GM18502 (cell line): ENCODE results near the gene NFIX.

ENCODE experiments used
- ATAC-seq: cut with Tn5 transposase; IDR thresholded peaks from one replicate; pipeline ENCODE4 v1.9.1; 2021; ENCODE audit warnings: mild to moderate bottlenecking; ENCODE audit not compliant: unreplicated experiment, poor library complexity

NFIX gene

DNA sequence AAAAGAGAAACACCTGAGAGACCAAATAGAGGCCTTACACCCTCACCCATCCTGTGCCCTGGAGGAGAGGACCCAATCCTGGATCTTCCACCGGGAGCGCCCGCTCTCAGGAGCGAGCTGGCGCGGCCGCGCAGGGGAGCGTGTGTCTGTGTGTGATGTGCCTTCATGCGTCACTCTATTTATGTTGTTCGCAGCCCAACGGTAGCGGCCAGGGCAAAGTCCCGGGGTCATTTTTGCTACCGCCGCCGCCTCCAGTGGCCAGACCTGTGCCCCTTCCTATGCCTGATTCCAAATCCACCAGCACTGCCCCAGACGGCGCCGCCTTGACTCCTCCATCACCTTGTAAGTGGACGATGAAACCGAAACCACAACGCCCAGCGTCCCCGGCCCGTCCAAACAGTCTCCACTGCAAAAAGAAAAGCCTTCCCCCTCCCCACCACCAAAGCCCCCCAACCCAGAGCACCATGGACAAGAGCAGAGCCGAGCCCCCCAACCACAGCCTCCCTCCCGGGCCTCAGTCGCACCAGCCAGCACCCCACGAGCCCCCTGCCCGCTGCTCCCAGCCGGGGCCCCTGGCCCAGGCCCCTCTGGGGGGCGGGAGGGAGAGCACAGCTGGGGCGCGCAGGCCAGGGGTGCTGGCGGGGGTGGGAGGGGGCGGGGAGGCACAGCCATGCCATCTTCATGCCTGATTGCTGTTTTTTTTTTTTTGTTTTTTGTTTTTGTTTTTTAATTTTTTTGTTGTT, 92.7 kb downstream of the NFIX start:
- ATAC-seq, result no peak

DNA sequence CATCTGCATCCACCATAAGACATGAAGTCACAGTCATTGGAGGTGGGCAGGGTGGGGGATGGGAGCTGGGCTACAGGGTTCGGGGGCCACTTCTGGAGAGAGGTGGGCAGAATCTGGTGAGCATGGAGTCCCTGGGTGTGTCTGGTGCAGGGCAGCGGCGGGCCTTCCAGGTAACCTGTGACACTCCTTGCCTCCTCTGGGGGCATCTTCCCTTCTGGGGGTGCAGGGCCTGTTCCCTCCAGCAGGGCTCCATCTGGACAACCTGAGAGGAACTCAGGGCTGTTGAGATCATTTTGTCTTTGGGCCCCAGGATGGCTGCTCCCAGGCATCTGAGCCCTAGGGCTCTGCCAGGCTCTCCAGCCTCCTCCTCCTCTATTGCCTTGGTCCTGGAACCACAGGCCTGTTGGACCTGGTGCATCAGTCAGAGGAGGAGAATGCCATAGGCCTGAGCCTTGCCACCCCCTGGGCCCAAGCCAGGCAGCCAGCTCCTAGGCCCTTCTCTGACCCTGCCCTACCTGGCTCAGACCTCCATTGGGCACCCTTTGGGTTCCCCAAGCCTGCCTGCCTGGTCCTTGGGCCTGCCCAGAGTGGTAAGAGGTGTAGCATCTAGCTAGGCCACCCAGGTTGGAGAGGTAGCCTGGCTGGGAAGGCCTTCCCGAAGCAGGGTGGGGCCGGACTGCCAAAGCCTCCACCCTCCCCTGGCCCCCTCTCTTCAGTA, 94.0 kb downstream of the NFIX start:
- no peak for ATAC-seq

DNA sequence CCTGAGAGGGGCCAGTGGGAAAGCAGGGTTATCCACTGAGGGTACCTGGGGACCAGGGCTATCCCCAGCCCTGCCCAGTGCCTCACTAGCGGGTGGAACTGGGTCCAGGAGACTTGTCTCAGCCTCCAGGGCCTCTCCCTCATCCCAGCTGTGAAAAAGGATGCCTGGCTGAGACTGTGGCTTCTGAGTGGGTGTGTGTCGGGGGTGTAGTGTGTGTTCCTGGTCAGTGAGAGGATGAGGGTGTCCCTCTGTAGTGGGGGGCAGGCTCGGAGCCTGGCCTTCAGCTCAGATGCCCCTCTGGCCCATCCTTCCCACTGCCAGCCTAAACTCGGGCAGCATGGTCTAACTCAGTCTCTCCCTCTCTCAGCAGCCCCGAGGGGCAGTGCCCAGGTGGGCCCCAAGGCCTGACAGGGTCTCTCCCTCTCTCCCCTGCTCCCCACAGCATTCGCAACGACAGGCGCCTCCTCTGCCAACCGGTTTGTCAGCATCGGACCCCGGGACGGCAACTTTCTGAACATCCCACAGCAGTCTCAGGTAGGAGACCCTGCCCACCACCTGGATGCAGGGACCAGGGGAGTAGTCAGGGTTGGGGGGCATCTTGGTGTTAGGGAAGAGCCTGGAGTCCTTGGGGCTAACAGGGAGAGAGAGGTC, 94.7 kb downstream of the NFIX start:
- ATAC-seq, result no peak

DNA sequence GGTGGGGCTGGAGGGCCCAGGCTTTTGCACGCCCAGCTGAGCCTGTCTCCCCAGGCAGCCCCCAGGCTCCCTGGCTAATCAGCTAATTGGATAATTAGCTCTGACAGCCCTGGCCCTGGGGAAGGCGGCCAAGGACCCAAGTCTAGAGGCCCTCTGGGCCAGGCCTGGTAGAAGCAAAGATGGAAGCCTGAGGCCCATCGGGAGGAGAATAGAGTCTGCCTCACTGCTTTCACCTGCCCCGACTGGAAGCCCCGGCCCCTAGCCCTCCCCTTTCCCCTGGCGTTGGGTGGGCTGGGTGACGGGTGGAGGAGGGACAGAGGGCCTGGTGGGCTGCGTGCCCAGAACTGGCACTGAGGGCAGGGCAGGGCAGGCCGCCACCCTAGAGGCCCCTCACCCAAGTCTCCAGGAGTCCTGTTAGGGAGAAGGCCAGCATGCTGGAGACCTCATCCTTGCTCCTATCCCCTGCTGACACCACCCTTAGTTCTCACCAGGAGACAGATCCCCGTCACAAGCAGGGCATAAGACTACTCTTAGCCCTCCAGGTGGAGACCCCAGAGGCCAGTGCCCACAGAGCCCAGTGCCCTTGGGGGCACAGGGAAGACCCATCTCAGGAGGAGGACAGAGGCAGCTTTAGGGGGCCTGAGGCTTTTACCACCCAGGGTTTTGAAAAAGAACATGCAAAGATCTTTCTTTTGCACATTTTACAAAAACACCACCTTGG, 95.4 kb downstream of the NFIX start:
- no peak for ATAC-seq

DNA sequence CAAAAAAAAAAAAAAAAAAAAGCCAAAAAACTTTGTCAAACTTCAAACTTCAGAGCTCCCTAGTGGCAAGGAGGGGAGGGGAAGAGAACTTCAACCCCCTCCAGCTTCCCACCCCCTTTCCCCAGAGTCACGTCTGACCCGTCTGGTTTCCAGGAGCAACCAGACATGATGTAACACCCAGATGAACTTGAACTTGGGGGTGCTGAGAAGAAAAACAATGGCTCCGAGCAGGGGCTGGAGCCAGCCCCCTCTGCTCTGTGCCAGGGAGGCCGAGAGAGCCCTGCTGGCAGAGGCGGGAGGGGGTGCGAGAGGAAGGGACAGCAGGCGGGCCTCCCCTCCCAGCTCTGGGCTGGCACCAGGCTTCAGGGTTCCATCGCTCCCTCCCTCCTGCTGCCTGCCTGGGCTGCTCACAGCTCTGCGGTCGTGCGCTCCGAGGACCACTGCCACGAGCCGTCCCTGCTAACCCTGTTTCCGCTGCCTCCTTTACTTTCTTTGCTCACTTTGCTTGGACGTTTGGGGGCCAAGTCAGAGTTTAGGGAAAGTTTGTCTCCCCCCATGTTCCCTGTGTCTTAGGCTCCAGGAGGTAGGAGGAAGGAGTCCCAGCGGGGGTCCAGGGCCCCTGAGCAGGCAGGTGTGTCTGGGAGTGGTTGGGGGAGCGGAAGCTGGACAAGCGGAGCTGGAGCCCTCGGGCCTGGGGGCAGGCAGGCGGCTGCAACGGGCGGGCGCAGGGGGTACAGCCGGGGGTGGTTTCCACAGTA, 96.3 kb downstream of the NFIX start:
- no peak for ATAC-seq

DNA sequence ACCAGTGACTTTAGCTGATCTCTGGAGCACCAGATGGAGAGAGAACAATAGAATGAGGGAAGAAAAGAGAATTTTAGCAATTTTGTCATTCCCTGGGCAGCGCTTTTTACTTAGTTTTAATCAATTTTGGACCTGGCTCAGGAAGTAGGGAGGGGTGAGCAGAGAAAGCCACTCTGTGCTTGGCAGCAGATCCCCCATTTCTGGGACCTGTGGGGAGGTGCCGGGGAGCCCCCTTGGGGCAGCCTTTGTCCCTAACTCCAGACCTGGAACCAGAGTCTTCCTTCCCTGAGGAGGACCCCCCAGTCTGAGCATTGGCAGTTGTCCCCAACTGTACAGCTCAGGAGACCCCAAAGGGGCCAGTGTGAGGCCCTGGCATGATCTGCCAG, 96.9 kb downstream of the NFIX start:
- no peak for ATAC-seq

DNA sequence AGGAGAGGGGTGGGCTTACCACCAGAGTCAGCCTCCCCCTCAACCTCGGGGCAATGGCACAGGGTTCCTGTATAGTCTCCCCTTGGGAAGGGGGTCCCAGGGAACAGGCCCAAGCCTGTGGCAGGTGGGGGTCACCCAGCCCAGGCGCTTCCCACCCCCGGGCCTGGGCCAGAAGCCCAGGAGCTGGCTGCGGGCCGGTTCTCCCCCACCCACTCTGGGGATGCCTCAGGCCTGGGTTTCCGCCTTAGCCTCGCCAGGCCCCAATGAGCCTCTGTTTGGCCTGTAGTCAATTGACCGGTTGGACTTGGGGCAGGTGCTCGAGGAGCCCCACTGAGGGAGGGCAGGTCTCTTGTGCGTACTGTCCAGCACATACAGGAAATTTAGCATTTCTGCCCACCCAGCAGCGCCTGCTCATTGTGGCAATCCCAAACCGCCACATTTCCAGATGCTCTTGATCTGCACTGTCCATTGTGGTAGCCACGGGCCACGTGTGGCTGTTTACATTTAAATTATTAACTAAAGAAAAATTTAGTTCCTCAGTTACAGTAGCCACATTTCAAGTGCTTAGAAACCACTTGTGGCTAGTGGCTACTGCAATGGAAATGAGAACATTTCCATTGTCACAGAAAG, 97.4 kb downstream of the NFIX start:
- no peak for ATAC-seq

DNA sequence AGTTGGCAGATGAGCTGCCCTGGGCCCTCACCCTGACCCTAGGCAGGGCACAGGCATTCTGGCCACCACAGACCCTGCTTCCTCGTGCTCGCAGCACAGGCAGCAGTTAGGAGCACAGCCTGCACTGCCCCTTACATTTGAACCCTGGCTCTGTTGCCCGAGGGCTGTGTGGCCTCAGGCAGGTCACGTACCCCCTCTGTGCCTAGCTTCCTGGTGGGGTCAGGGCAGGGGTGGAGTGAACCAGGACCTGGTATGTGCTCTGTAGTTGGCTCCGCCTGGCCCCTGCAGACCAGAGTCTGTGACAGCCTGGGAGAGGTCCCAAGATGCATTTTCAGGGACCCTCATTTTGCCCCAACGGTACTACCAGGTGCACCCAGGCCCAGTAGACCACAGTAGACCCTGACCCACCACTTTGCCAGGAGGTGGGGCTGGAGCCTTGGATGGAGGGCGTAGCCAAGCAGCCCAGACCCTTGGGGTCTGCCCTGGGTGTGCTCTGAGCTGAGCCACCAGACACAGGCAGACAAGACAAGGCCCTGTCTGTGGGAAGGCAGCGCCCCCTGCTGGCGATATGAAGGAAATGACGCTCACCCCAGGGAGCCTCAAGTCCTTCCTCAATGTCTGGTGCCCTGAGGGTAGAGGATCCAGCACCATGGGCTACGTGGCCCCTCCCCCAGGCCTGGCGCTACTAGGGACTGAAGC, 98.3 kb downstream of the NFIX start:
- no peak for ATAC-seq

DNA sequence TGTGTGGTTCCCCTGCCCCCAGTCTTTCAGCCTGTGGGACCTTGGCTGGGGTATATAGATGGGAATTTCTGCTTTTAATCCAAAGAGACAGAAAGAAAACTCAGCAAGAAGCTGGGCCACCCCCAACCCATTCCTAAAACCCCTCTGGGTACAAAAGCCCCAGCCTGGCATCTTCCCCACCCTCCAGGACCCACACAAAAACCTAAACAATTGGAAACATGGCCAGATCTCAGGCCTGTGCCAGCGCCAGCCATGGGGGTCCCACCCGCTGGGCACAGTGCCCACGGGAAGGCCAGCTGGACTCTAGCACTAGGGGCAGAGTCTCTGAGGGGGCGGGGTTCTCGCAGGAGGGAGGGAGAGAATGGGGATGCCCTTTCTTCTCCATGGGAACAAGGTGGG, 98.8 kb downstream of the NFIX start:
- ATAC-seq, result no peak

DNA sequence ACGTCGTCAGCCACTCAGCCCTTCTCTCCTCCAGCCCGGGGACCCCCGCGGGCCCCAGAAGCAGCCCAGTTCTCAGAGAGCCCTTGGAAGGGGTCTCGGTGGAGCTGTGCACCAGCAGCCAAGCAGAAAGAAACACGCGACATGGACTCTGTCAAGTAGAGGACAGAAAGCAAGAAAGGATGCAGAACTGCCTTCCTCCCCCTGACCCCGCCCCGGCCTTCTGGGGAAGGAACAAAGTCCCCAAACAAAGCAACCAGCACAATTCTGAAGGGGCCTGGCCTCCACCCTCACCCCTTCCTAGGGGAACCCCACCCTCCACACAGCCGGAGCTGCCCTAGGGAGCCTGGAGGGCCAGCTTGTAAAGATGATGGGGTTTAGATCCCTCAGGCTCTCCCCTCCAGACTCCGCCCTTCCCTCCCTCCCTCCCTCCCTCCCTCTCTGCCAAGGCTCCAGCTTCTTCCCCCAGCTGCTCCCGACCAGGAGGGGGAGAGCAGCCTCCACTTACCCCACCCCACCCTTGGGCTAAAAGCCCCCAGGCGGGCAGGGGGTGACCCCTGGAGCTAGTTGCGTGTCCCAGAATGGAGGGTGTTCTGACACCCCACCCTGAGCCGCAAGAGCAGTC, 99.6 kb downstream of the NFIX start:
- no peak for ATAC-seq

DNA sequence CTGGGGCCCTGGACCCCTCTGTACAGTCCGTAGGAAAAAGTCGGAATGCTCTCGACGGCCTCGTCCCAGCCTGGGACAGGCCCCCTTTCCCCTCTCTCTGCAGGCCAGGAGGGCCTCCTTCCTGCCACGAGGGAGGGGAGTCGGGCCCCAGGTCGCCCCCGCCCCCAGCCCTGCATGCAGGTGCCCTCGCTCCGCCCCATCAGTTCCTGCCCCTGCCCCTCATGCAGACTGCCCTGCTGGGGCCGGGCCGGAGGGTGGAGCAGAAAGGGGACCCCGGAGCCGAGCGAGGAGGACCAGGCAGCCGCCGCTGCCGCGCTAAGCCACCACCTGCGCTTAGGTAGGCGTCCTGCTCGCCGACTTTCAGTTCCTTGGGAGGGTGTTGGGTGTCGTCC, 100.1 kb downstream of the NFIX start:
- no peak for ATAC-seq

DNA sequence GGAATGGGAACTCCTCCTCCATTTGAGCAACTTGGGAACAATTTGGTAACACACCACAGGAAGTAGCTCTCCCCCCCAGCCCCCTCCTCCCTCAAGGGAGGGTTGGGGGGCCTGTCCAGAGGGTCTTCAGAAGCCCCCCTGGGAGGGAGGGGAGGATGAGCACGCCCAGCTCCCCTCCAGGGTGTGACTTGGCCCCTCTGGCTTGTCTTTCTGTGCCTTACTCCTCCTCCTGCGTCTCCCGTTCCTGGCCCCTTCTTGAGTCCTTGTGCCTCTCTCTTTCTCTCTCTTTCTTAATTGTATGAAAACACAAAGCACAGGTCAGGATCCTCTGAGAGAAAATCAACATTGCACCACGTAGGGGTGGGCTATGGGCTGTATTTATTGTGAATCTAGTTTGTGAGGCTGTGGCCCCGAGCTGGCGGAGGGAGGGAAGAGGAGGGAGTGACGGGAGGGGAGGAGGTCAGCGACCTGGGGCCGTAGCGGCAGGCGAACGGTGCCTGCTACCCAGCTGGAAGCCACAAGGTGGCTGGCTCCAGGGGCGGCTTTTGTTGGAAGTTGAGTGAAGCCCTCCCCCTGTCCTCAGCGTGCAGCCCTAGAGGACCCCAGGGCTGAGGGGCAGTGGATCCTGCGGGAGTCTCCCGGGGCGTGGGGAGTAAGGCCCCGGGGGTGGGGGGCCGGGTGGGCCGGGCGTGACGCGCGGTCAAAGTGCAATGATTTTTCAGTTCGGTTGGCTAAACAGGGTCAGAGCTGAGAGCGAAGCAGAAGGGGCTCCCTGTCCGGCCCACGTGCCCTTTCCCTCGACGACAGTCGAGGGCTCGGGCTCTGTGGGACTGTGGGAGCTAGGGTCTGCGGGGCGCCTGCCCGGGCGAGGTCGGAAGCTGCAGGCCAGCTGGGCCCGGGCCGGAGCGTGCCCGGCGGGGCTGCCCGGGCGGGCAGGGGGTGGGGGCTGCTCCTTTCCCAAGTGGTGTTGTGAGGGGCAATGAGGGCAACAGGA, 101.0 kb downstream of the NFIX start:
- ATAC-seq, result no peak

DNA sequence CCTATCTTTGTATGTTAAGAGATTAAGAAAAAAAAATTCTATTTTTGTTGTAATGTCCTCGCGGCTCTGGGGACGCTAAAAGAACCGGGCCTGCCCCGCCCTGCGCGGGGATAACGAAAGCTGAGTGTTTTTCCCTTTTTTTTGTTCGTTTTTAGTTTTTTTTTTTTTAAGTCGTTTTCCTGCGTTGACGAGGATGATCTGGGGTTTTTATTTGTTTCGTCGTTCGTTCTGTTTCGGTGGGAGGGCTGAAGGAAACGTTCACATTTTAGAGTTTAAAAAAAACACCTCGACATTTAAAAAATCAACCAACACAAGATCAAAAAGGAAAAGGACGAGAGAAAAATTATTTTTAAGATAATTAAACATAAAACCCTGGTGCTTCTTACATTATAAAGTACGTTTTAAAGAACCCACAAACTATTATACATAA, 101.8 kb downstream of the NFIX start:
- no peak for ATAC-seq

DNA sequence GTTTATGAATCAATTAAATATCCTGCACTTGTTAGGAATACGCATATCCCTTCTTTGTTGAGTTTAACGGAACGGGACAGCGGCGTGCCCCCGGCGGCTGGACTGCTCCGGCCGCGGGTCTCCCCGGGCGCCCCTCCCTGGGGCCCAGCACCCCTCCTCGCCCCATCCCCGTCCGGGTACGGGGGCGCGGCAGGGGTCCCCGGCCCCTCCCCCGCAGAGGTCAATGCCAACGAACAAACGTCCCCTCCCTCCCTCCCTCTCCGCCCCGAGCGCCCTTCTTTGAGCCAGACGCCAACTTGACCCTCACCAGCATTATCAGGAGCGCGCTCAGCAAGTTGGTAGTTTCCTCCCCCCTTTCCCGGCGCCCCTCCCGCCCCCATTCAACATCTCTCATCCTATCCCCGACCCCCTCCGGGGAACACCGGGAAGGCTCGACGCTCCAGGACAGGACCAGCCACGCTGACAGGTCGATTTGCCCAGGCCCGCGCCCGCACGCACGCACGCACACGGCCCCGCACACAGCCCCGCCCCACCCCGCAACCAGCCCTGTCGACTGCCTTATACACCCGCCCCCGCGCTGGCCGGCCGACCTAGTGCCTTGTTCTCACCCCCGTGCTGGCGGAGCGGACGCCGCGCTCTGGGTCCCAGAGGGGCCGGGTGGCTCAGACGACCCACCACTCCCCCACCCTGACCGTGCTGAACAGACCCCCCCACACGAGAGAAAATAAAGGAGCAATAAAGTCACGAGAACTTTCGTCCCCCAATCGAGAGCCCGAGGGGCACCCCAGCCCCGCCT, 102.4 kb downstream of the NFIX start:
- no peak for ATAC-seq

DNA sequence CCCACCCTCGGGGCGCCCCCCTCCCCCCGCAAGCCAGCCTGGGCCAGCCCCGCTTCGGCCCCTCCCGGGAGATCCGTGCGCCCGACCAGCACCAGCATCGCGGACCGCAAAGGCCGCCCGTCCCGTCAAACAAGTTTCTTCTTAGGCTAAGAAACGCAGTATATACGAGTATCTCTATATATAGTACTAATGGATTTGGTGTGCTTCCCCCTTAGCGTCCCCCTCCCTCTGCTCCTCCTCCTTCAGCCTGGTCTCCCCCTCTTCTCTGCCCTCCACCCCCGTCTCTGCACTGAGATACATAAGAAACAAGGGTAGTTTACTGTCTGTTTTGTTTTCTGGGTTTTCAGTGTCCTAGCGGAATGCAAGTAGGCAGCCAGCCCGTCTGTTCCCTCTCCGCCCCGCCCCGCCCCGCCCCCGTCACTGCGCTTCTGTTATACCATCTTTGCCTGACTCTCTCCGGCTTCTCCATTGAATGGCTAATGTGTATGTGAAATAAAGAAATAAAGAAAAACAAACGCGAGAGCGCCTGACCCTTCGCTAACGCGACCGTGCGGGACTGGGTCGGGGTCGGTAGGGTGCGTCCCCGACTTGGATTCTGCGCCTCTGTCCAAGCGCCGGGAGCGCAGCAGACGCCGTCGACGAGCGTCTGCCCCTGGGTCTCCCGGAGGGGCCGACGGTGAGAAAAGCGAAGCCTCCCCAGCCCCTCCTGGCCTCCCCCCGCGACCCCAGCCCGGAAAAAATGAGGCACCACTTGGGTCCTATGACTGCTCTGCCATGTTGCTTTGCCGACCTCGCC, 103.2 kb downstream of the NFIX start:
- no peak for ATAC-seq
